HUDEP-2 (cell line): ENCODE results near the gene EVA1B.

Source experiments
- DNase-seq, 76 experiments: peaks; one replicate each; lab custom pipeline; 2025; ENCODE audit not compliant: unreplicated experiment in 76 of 76; lab: John Stamatoyannopoulos, UW

The EVA1B gene

DNA sequence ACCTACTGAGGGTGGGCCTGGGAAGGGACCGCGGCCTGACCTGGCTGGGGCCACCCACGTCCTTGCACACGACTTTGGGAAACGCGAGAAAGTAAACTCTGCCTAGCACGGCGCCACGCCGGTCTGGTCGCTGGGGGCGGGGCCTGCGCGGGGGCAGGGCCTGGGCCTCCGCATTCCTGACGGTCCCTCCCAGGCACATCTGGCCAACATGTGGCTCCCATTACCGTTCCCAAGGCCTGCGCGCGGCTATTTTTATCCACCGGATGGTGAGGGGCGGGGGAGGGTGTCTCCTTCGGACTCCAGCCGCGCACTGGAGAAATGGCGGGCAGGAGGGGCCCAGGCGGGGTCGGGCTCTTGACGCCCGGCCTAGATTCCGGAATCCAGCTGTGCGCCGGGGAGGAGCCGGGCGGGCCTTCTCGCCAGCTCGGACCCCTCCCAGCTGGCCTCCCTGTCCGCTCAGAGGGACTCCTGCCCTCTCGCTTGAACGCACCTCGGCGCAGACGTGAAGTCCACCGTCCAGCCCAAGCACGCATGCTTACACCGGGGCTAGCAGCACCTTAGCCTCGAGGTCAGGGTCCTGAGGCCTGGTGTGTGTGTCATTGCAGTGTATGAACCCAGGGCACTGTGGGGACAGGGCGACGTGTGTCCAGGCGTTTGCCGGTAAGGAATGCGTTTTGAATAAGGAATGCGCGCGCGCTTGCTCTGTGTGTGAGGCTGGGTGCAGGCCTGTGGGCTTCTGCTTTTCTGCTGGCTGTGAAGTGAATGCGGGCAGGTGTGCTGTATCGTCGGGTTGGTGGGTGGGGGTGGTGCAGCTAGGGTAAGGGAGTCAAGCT is 2.1 kb downstream of the EVA1B start:
- no peak for DNase-seq

DNA sequence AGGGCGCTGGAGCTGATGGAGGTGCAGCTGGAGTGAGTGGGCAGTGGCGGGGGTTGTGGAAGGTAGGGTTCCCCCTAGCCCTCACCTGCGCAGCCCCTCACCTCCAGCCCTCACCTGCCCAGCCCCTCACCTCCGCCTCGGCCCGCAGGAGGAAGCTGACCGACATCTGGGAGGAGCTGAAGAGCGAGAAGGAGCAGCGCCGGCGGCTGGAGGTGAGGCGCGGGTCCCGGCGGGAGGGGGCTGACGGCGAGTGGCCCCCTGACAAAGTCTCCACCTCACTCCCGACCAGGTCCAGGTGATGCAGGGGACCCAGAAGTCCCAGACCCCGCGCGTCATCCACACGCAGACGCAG is 2.7 kb downstream of the EVA1B start:
- DNase-seq, result no peak

DNA sequence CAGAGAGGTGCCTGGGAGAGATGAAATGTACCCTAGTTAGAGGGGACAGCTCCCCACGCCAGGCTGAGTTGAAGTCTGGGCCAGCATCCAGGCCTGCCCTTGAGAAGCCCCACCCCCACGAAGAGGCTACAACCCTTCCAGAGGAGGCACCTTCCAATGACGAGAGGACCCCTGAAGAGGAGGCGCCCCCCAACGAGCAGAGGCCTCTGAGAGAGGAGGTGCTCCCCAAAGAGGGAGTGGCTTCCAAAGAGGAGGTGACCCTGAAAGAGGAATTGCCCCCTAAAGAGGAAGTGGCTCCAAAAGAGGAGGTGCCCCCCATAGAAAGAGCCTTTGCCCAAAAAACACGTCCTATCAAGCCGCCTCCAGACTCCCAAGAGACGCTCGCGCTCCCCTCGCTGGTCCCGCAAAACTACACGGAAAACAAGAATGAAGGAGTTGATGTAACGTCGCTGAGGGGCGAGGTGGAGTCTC is 3.1 kb downstream of the EVA1B start:
- no peak for DNase-seq

DNA sequence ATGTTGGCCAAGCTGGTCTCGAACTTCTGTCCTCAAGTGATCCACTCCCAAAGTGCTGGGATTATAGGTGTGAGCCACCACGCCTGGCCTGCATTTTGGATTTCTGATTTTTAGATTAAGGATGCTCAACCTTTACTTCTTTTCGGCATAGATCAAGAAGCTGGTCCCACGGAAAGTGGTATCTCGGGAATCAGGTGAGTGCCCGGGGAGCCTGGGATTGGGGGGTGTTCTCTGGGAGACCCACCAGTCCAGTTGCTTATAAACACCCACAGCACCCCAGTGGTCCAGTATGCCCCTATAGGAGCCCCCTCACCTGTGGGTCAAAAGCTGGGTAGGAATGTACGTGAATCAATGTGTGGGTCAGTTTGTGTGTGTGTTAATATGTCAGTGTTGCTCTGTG is 14.0 kb downstream of the EVA1B start:
- DNase-seq, result no peak

DNA sequence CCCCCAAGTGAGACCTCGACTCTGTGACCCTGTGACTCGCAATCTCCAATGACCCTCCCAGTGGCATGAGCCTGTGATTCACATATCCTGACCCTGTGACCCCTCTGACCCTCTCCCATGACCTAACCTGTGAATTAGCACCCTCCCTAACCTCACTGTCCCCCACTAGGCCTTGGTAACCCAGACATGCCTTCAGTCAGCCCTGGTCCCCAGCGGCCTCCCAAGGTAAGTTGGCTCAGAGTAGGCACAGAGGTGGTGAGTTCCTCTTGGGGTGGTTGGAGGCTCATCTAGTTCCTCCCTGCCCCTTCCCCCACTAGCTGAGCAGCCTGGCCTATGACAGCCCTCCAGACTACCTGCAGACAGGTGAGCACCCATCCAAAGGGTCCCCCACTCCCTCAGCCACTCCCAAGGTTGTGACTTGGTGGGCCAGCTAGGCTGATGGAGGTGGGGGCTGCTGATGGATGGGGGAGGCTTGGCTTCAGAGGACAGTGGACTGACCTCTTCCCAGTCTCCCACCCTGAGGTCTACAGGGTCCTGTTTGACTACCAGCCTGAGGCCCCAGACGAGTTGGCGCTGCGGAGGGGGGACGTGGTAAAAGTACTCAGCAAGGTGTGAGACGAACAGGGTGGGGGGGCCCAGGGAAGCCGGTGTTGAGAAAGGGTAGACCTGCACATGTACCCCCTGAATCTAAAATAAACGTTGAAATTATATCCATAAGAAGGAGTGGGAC is 15.7 kb downstream of the EVA1B start:
- no peak for DNase-seq

DNA sequence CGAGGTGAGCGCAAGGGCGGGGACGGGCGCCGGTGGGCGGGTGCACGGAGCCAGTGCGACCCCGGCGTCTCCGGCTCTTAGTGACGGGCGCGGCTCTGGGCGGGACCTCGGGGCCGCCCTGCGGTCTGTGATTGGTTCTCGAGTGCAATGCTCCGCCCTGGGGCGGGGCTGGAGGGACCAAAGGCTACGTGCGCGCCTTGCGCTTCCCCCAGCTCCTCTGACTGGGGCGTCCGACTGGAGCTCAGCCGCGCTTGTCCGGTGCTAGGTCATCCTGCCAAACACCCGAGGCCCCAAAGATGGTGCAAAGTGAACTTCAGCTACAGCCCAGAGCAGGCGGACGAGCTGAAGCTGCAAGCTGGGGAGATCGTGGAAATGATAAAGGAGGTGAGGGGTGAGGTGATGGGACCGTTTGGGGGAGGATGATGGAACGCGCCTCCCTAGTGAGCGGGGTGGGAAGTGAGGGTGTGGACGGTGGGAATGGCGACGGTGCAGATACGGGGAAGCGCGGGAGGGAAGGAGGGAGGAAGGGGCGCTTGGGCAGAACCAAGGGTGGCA is 16.5 kb downstream of the EVA1B start:
- peak in 68 of 76 experiments; percentile 10 to 90 (median 71) for DNase-seq

DNA sequence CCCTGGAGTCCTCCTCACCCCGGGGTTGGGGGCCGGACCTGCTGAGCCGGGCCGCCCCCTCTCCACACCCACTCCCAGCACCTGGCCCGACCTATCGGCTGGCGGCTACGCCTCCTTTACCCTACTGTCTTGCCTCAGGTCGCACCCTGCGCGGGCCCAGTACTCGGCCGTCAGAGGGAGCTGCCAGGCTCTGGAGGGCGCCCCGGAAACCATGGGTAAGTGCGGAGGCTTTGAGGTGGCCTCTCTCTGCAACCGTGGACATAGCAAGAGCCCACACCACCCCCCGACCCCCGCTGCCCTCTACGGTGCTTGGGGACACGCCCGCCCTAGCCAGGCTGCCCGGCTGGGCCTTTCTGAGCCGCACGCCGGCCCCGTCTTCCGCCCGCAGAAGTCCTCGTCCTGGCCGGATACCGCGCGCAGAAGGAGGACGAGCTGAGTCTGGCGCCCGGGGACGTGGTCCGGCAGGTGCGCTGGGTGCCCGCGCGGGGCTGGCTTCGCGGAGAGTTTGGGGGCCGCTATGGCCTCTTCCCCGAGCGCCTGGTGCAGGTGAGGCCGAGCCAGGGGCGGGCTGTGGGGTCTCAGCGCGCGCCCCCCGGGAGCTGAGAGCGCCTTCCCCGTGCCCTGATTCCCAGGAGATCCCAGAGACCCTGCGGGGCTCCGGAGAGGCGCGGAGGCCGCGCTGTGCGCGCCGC is 17.1 kb downstream of the EVA1B start, which contains the start of gene SH3D21:
TSS of gene SH3D21 (plus strand) at position 159 of the 692 bp plus-strand sequence. CDS start at position 212, 53 bp downstream.
- peak in 1 of 76 experiments; percentile 7 for DNase-seq

DNA sequence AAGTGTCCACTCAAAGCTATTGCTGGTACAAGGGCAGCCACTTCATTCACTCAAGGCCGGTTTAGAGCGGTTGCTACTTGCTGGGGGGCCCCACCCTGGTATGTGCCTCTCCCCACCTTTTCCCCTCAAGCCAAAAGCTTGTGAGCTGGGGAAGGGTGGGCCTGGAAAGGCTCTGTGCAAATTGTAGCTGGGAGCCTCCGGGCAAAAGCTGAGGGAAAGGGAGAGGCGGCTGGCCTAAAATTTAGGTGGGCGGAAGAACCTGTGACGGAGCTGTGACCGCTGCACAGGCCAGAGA is 17.6 kb downstream of the EVA1B start:
- DNase-seq, result no peak

DNA sequence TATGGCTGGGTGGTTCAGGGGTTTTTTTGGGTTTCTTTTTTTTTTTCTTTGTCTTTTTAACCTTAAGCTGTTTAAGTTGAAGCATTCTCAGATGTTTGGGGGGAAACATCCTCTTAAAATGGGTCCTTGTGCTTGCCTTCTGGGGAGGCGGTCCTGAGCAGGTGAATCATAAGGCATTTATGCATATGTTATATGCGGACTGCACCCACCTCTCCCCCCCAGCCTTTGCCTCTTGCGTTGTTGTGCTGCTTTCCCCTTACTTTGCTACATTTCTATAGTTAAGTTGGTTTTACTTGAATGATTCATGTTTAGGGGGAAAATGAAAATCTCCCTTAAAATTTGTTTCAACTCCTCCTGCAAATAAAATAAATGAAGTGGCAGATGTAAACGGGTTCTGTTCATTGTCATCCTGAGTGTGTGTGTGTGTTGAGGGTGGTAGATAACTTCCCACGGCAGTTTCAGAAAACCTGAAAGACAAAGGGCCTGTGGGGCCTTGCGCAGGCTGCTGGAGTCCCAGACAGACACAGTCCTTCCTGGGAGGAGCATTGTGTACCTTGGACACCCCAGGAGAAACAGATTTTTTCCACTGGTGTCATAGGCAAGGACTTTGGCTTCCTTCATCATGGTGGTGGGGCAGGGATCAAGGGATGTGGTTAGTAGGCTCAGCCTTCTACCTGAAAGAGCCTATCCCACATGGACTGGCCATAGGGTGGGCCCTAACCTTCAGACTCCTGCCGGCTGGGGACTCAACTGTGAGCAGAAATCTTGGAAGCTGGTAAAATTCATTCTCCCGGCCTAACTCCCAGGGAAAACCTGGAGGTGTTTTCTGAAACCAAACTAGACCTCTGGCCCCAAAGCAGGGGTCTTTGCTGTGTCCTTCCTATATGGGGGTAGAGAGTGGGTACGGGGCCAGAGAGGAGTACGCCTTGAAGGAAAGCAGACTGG is 18.2 kb downstream of the EVA1B start:
- no peak for DNase-seq

DNA sequence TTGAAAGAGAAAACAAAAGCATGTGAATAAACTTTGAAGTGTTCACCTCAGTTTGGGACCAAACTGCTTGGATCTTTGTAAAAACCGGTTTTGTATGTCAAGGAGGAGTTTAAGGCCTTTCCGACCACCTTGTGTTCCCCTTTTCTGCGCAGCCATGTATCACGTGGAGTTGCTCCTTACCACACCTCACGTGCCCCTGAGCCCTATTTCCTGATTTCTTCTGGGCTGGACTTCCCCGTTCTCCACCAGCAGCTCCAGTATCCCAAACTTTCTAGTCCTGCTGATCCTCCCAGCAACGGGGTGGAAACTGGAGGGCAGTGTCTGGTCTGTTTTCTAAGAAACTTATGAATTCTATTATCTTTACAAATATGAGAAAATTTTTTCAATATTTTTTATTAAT is 18.9 kb downstream of the EVA1B start:
- DNase-seq, result no peak

DNA sequence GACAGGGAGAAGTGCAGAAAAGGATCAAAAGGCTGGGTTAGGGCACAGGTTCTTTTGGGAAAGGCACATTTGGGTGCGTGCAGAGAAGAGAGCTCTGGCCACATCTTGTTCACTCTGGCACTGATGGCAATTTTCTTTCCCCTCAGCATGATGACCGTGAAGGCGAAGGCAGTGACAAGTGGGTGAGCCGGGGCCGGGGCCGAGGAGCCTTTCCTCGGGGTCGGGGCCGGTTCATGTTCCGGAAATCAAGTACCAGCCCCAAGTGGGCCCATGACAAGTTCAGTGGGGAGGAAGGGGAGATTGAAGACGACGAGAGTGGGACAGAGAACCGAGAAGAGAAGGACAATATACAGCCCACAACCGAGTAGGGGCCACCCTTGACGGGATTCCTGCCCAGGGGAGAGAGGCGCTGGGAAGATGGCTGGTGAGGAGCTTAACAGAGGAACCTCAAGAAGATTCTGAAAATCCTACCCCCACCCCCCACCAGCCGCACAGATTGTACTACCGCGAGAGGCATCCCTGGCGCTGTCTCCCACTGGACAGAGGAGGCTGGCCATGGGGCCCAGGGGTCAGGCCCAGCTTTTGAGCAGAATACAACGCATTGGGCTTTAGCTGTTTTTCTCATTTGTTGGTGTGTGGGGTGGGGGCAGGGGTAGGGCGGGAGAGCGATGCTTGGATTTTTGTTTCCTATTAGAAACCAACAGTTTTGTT is 19.6 kb downstream of the EVA1B start:
- DNase-seq, result no peak

DNA sequence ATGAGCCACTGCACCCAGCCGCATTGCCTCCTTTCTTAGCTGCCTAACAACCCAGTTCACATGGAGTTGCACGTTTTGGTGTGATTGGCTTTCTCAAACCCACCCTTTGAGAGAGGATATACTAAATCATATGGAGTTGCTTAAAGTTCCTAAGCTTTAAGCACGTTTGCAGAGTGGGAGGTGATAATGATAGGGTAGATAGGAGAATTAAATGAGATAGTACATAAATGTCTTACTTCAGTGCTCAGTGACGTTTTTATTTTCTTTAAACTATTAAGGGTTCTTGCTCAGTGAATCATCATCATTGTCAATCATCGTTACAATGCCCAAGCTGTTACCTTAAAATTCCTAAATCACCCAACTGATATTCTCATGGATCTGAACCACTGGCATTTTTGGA is 20.2 kb downstream of the EVA1B start:
- no peak for DNase-seq

DNA sequence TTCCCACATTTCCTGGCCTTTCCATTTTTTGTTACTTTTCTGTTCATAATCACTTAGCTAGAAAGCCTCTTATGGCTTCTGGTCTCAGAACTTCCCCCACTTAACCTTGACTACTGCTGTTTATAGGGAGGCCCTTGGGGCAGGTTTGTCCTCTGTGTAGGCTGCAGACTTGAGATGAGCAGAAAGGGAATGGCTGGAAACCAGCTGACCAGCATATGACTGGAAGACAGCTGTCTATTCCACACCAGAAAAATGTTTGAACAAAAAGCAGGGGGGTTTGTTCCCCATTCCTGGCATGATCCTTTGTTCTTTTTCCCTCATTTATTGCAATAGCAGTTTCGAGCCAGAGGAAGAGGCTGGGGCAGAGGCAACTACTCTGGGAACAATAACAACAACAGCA is 22.2 kb downstream of the EVA1B start:
- DNase-seq, result no peak

DNA sequence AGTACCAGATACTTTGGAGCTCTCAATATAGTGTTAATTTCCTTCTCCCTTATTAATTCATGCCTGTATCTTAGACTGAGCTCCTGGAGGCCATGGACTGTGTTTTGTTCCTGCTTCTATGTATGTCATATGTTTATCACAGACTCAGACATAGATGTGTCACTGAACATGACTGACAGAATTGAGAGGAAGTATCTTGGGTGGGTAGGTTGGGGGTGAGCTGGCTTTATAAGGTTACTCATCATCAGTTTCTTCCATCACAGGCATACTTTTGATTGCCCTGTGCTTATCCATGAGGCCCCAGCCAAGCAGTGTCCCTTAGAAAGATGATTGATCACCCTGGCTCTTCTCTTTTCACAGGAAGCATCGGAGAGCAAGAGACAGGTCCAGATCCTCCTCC is 22.9 kb downstream of the EVA1B start:
- DNase-seq, result no peak

DNA sequence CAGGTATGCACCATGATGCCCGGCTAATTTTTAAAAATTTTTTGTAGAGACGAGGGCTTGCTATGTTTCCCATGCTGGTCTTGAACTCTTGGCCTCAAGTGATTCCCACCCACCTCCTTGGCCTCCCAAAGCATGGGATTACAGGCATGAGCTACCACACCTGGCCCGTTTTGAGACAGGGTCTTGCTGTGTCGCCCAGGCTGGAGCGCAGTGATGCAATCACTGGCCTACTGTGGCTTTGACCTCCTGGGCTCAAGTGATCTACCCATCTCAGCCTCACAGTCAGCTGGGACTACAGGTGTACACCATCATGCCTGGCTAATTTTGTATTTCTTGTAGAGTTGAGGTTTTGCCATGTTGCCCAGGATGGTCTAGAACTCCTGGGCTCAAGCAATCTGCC is 24.8 kb downstream of the EVA1B start:
- no peak for DNase-seq

DNA sequence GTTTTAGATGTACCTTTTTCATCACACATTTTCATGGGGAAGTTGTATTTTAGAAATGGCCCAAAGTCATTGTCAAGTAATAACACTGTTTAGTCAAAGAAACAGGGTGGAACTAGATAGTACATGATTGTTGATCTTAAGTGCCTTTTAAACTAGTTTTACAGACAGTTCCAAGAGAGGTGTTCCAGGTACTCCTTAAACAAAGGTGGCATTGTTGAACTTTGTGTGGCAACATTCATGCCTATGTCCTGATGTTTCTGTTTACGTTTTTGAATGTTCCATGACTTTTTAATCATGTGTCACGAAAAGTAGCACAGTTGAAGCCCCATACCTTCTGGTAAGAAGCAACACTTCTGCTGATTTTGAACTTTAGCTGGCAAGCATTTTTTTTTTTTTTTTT is 26.4 kb downstream of the EVA1B start:
- no peak for DNase-seq

DNA sequence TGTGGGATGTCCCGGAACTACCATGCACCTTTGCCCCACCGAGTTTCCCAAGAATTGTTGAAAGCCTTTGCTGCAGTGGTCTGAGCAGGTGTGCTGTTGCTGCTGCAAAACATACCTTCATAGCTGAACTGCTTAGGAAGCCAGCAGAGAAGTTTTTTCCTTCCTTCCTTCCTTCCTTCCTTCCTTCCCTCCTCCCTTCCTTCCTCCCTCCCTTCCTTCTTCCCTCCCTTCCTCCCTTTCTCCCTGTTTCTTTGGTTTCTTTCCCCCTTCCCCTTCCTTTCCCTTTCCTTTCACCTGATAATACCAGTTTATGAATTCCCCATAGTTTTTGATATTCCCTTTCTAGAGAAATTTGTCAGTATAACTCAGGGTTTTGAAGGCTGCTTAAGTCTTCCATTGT is 28.1 kb downstream of the EVA1B start:
- DNase-seq, result no peak

DNA sequence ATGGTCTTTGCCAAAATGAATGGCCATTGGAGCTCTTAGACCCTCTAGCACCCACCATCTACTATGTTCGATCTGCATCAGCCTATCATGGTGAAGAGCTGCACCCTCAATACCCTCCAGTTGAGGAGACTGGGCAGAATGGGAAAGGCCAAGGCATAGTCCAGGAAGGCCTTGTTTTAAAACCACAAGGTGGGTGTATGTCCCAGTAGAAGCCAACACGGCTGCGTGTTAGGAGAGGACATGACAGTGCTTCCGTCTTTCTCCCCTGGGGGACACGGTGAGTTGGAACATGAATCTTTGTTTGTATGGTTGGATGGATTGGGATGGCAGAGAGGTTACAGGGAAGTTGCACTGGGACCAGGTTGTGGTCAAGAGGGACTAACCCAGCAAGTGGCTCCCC is 35.9 kb downstream of the EVA1B start:
- no peak for DNase-seq

DNA sequence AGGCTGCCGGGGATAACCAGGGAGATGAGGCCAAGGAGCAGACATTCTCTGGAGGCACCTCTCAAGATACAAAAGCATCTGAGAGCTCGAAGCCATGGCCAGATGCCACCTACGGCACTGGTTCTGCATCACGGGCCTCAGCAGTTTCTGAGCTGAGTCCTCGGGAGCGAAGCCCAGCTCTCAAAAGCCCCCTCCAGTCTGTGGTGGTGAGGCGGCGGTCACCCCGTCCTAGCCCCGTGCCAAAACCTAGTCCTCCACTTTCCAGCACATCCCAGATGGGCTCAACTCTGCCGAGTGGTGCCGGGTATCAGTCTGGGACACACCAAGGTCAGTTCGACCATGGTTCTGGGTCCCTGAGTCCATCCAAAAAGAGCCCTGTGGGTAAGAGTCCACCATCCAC is 36.6 kb downstream of the EVA1B start:
- no peak for DNase-seq
